Suppressor macrophage treated with lipopolysaccharide for 4 hours (primary cell): ENCODE results near the gene TBC1D1.

Experiments
- DNase-seq: peaks from one replicate; pipeline ENCODE4 v3.0.0-alpha.2; 2020

TBC1D1 gene

GRCh38 chr4:38132843-38133662, 242.2 kb downstream of the TBC1D1 start:
- no peak for DNase-seq

- no peak for DNase-seq
Measured at GRCh38 chr4:38133711-38134480, 243.0 kb downstream of the TBC1D1 start.

GRCh38 chr4:38135201-38135600, 244.3 kb downstream of the TBC1D1 start:
- no peak for DNase-seq

- no peak for DNase-seq
Measured at GRCh38 chr4:38136604-38137003, 245.7 kb downstream of the TBC1D1 start.

- no peak for DNase-seq
Measured at GRCh38 chr4:38137080-38137479, 246.2 kb downstream of the TBC1D1 start.

- DNase-seq = no peak
Measured at GRCh38 chr4:38138363-38138762, 247.5 kb downstream of the TBC1D1 start.

GRCh38 chr4:38139187-38139586, 248.3 kb downstream of the TBC1D1 start:
- DNase-seq = no peak

GRCh38 chr4:38140643-38141203, 249.8 kb downstream of the TBC1D1 start:
- no peak for DNase-seq

- DNase-seq = peak; percentile 72
Measured at GRCh38 chr4:38141808-38142500, 251.1 kb downstream of the TBC1D1 start.

- no peak for DNase-seq
Measured at GRCh38 chr4:38144031-38144430, 253.1 kb downstream of the TBC1D1 start.

- no peak for DNase-seq
Measured at GRCh38 chr4:38145033-38145678, 254.3 kb downstream of the TBC1D1 start.

GRCh38 chr4:38145741-38146140, 254.9 kb downstream of the TBC1D1 start:
- DNase-seq = no peak

GRCh38 chr4:38146383-38146782, 255.5 kb downstream of the TBC1D1 start:
- DNase-seq = no peak

- no peak for DNase-seq
Measured at GRCh38 chr4:38149472-38149996, 258.6 kb downstream of the TBC1D1 start.

GRCh38 chr4:38149997-38150671, 259.2 kb downstream of the TBC1D1 start:
- no peak for DNase-seq

GRCh38 chr4:38150766-38151165, 259.9 kb downstream of the TBC1D1 start:
- DNase-seq = no peak

- DNase-seq = no peak
Measured at GRCh38 chr4:38151873-38152272, 261.0 kb downstream of the TBC1D1 start.

- no peak for DNase-seq
Measured at GRCh38 chr4:38152305-38152704, 261.4 kb downstream of the TBC1D1 start.

- no peak for DNase-seq
Measured at GRCh38 chr4:38152721-38153386, 262.0 kb downstream of the TBC1D1 start.

- DNase-seq = peak; percentile 60
Measured at GRCh38 chr4:38153387-38153760, 262.5 kb downstream of the TBC1D1 start.

- no peak for DNase-seq
Measured at GRCh38 chr4:38154252-38154651, 263.4 kb downstream of the TBC1D1 start.
